Activated naive CD8-positive, alpha-beta T cell (primary cell): ENCODE data around the gene AFDN.

Experiments used
- H3K27ac Mint-ChIP-seq: one replicate; pipeline ENCODE4 v1.8.0; 2021; ENCODE audit warnings: mixed read lengths
- H3K27me3 Mint-ChIP-seq: one replicate; pipeline ENCODE4 v1.8.0; 2021; ENCODE audit warnings: mixed read lengths
- H3K36me3 Mint-ChIP-seq: one replicate; pipeline ENCODE4 v1.8.0; 2021; ENCODE audit warnings: mixed read lengths
- H3K4me1 Mint-ChIP-seq: one replicate; pipeline ENCODE4 v1.8.0; 2021; ENCODE audit warnings: low read depth, mixed read lengths
- H3K4me3 Mint-ChIP-seq: one replicate; pipeline ENCODE4 v1.8.0; 2021; ENCODE audit warnings: mild to moderate bottlenecking, mixed read lengths
- H3K9me3 Mint-ChIP-seq: one replicate; pipeline ENCODE4 v1.8.0; 2021; ENCODE audit warnings: low read depth, mixed read lengths

Gene AFDN

DNA sequence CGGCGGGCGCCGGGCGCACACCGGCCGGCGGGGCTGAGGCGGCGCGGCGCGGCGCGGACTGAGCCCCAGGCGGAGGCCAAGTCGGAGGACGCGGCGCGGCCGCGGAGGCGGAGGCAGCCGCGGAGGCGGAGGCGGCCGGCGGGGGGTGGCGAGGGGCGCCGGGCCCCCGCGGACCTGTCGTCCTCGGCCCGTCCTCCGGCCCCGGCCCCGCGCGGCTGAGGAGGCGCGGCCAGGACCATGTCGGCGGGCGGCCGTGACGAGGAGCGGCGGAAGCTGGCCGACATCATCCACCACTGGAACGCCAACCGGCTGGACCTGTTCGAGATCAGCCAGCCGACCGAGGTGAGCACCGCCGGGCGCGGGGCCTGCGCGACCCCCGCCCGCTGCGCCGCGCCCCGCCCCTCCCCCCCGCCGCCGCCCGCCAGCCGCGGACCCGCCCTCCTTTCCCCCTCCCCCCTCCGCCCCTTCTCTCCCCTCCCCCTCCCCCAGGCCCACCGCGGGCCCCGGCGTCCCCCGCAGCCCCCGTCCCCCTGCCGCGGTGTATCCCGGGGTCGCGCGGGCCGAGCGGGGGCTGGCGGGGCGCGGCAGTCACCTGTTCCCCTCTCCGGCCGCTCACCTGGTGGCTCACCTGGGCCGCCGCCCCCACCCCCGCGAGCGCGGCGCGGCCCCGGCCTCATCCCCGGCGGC lies at the start of gene AFDN:
TSS of gene AFDN (plus strand) at position 16 of the 687 bp plus-strand sequence. CDS start at position 238, 222 bp downstream.
- Mint-ChIP-seq H3K27me3 (peaks cover 44% of the 10 kb centered on the region), H3K4me3 (peak within 1 kb of the TSS; percentile 85), H3K4me1 (peaks cover 24% of the 10 kb centered on the region), H3K27ac (no peak within 1 kb of the TSS), H3K9me3 (no peaks in the 10 kb centered on the region), H3K36me3 (no peaks in the 10 kb centered on the region)

DNA sequence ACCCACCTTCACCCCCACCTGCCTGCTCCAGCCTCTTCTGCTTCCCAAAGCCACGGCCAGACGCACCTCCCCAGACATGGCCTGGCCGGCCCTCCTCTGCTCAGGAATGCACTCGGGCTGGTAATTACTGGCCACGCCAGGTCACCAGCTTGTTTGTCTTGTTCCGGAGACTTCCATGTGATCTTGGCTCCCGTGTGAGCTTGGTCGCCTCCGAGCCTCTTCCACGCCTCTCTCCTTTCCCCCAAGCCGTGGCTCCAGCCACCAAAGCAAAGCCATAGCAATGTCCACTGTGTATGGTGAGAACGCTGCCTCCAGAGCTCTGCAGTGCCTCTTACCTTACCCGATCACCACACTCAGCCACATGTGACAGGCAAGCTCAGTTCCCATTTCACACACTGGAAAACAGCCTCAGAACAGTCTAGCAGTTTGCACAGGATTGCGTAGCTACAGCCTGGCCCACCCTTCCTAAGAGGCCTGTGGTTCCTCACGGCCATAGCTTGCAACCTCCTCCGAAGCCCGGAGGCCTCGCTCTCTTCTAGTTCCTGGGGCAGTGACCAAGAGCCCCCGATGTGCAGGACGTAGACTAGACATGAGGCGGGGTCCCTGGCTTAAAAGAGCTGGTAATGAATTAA lies 48.1 kb upstream of the AFDN start:
- Mint-ChIP-seq H3K4me3 (no peak overlapping the region), H3K27ac (no peak overlapping the region), H3K4me1 (no peaks in the 10 kb centered on the region), H3K36me3 (no peaks in the 10 kb centered on the region), H3K9me3 (no peaks in the 10 kb centered on the region), H3K27me3 (peaks cover 10% of the 10 kb centered on the region)

- H3K4me3 Mint-ChIP-seq, result no peak overlapping the region
- no peaks in the 10 kb centered on the region for H3K4me1 Mint-ChIP-seq
- H3K27ac Mint-ChIP-seq, result no peak overlapping the region
- H3K27me3 Mint-ChIP-seq, result peaks cover 10% of the 10 kb centered on the region
- H3K9me3 Mint-ChIP-seq, result no peaks in the 10 kb centered on the region
- no peaks in the 10 kb centered on the region for H3K36me3 Mint-ChIP-seq
These were observed 47.4 kb upstream of the AFDN start for GRCh38 chr6:167779129-167779992.

GRCh38 chr6:167779993-167780655 lies 46.6 kb upstream of the AFDN start:
- Mint-ChIP-seq H3K4me1 (no peaks in the 10 kb centered on the region), H3K4me3 (no peak overlapping the region), H3K27me3 (peaks cover 10% of the 10 kb centered on the region), H3K36me3 (no peaks in the 10 kb centered on the region), H3K27ac (no peak overlapping the region), H3K9me3 (no peaks in the 10 kb centered on the region)

- H3K4me1 Mint-ChIP-seq, result no peaks in the 10 kb centered on the region
- H3K9me3 Mint-ChIP-seq, result no peaks in the 10 kb centered on the region
- peaks cover 4% of the 10 kb centered on the region for H3K27me3 Mint-ChIP-seq
- no peak overlapping the region for H3K4me3 Mint-ChIP-seq
- H3K36me3 Mint-ChIP-seq, result no peaks in the 10 kb centered on the region
- H3K27ac Mint-ChIP-seq, result no peak overlapping the region
These were observed 45.5 kb upstream of the AFDN start for GRCh38 chr6:167781066-167781767.

DNA sequence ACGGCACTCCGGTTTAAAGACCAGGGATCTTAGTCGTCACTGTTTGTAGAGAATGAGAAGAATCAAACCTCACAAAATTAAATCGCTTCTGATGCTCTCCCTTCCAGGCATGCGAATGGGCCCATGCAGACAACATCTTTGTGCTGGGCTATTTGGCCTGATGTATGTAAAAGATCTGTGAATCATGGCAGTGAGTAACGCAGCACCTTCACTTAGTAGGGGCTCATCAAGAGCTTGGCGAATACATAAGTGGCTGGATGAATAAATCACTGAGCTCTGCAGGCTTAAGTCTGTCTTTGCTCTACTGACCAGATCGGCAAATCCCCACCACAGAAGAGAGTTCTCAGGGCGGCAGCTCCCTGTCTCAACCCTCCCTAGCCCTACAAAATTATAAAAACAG lies 44.8 kb upstream of the AFDN start:
- H3K4me1 Mint-ChIP-seq, result no peaks in the 10 kb centered on the region
- H3K36me3 Mint-ChIP-seq, result no peaks in the 10 kb centered on the region

GRCh38 chr6:167782698-167783517 lies 43.8 kb upstream of the AFDN start:
- Mint-ChIP-seq H3K9me3 (no peaks in the 10 kb centered on the region), H3K4me1 (no peaks in the 10 kb centered on the region), H3K27ac (no peak overlapping the region), H3K4me3 (no peak overlapping the region), H3K27me3 (peaks cover 4% of the 10 kb centered on the region), H3K36me3 (no peaks in the 10 kb centered on the region)

More for the DNA sequence above, 44.8 kb upstream of the AFDN start:
- Mint-ChIP-seq H3K9me3 (no peaks in the 10 kb centered on the region), H3K27ac (no peak overlapping the region), H3K27me3 (peaks cover 4% of the 10 kb centered on the region), H3K4me3 (no peak overlapping the region)

DNA sequence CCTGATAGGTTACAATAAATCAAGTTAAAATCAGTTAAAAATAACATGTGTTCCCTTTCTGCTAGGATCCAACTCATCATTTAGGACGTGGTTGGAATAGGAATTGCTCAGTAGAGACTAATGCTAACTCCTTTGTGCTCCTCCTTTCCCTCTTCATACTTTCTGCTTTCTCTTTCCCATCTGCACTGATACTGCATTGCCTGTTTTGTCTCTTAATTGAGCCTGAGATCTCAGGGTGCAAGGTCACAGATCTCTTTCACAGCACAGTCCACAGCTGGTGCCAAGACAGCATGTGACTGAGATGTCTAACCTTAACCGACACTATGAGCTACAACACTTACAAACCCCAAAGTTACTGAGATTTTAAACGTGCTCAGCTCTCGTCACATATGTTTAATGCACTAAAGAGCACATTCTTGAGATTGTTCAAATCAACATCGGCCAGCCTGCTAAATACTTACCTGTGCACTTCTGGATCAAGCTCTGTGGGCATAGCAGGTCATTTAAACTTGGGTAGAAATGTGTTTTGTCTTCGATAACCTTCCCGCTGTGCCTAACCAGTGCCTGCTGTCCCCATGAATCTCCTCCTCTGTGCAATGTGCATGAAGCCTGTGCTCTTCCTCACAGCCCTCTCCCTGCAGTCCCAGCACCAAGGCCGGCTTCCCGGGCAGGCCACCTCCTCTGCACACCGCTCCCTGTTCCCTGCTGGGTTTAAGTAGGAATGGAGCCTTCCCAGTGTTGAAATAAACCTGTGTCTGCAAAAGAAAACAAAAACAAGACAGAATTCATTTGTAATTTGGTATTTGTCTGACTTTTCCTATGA lies 39.6 kb upstream of the AFDN start:
- Mint-ChIP-seq H3K36me3 (no peaks in the 10 kb centered on the region), H3K27ac (no peak overlapping the region), H3K4me3 (no peak overlapping the region), H3K9me3 (no peaks in the 10 kb centered on the region), H3K4me1 (no peaks in the 10 kb centered on the region), H3K27me3 (peaks cover 8% of the 10 kb centered on the region)

DNA sequence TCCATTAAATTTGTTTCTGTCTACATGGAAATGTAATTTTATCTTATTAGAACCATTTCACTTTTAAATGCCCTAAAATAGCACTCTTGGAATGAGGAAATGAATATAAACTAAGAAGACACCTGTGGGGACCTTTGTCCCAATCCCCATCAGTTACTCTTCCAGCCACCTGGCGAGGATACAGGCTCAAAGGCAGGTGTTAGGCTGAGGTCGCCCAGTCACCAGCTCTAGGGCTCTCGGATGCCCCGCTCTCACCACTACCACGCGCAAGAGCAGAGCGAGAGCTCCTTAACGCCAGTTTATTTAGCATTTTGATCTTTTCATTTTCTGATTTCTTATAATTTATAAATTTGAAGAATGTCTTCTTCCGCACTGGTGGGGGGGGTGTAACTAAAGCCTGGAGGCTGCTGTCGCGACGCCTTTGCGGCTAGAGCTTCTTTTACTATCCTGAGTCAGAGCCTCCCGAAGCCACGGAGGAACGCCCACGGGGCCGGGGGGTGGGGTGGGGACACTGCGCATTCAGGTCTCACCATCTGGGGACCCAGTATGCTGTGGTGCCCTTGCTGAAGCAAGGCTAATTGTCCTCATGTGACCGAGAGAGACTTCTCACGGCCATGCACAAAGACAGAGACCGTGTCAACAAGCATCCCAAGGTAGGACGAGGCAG lies 38.7 kb upstream of the AFDN start:
- Mint-ChIP-seq H3K27me3 (peaks cover 16% of the 10 kb centered on the region), H3K4me3 (no peak overlapping the region), H3K9me3 (no peaks in the 10 kb centered on the region), H3K36me3 (no peaks in the 10 kb centered on the region), H3K4me1 (no peaks in the 10 kb centered on the region), H3K27ac (no peak overlapping the region)

DNA sequence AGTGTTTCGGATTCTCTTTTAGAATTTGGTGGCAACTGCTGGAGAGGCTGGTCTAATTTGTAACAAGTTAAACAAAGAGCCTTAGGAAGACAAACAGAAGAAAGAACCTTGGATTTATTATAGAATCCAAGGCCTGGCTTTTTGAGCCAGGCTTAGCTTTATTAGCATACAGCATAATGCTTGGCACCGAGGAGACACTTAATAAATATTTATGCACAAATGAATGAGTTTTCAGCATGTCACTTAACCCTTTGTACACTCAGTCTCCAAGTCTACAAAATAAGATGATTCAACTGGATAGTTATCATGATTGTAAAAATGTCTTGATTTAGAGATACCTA lies 38.2 kb upstream of the AFDN start:
- H3K27me3 Mint-ChIP-seq, result peaks cover 16% of the 10 kb centered on the region
- no peak overlapping the region for H3K4me3 Mint-ChIP-seq
- no peaks in the 10 kb centered on the region for H3K4me1 Mint-ChIP-seq
- no peaks in the 10 kb centered on the region for H3K9me3 Mint-ChIP-seq
- H3K36me3 Mint-ChIP-seq, result no peaks in the 10 kb centered on the region
- H3K27ac Mint-ChIP-seq, result no peak overlapping the region

DNA sequence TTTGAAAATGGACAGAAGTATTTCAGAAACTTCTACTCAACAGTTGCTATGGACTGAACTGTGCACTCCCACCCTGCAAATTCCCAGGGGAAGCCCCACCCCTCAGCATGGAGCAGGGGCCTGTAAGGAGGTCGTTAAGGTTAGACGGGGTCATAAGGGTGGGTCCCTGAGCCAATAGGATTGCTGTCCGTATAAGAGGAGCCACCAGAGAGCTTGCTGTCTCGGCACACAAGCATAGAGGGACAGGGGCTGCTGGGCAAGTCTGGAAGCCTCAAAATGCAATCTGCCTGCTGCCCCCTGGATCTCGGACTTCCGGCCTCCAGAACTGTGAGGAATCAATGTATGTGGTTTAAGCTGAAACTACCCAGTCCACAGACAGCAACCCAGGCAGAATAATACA lies 37.4 kb upstream of the AFDN start:
- no peaks in the 10 kb centered on the region for H3K9me3 Mint-ChIP-seq
- no peaks in the 10 kb centered on the region for H3K36me3 Mint-ChIP-seq
- H3K27ac Mint-ChIP-seq, result no peak overlapping the region
- no peaks in the 10 kb centered on the region for H3K4me1 Mint-ChIP-seq
- H3K4me3 Mint-ChIP-seq, result no peak overlapping the region
- H3K27me3 Mint-ChIP-seq, result peaks cover 16% of the 10 kb centered on the region

DNA sequence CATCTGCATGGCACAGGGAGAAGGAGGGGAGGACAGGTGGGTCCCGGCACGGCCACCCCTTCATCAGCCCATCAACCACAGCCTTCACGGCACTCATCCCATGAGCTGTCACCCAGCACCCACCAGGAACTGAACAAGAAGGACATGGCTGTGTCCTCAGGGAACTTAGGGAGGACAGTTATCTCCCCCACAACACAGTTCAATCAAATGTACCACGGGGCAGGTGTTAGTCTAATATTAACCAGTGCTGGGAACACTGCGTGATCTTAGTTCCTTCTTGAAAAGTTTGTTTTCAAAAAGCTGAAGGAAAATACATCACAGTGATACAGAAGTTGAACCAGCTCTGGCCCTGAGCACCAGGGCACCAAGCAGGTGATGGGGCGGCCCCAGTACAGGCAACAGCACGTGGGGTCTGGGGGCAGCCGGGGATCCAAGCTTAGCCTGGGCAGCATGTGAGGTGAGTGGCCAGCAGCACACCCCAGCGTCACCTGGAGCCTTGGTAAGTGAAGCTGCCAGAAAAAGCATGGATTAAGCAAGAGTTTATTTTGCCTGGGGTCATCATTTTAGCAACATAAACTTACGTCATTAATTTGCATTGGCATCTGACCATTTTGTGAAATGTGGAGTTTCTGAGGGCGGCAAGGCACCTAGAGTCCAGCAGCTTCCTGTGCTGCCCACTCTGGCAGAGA lies 35.5 kb upstream of the AFDN start:
- Mint-ChIP-seq H3K27me3 (peaks cover 26% of the 10 kb centered on the region), H3K9me3 (no peaks in the 10 kb centered on the region), H3K36me3 (no peaks in the 10 kb centered on the region), H3K27ac (no peak overlapping the region), H3K4me1 (peaks cover 5% of the 10 kb centered on the region), H3K4me3 (no peak overlapping the region)
